GM12891 (cell line): ENCODE data around the gene BRF1.

Experiments used
- POLR2AphosphoS5 ChIP-seq: IDR thresholded peaks from 2 replicates; pipeline ENCODE4 v1.6.1; 2011; ENCODE audit warnings: low read depth, low read length, control low read depth
- TAF1 ChIP-seq: IDR thresholded peaks from 2 replicates; pipeline ENCODE4 v1.6.1; 2011; ENCODE audit warnings: low read depth, low read length, control low read depth

- no peak for TF ChIP-seq POLR2AphosphoS5
- no peak for TF ChIP-seq TAF1
These were observed 33.0 kb upstream of the BRF1 start for GRCh38 chr14:105333613-105334364.
